Effector memory CD4-positive, alpha-beta T cell (primary cell): ENCODE data around the gene NCOR2.

ENCODE experiments used
- DNase-seq, 3 donors: peaks; one replicate each; pipeline ENCODE4 v3.0.0-alpha.2; 2020
- H3K27ac ChIP-seq: 2 replicates; pipeline ENCODE4 v1.7.0; 2013; ENCODE audit warnings: mild to moderate bottlenecking, low read length, moderate library complexity; ENCODE audit not compliant: insufficient read depth, poor library complexity, severe bottlenecking
- H3K27me3 ChIP-seq: replicated peaks from 2 replicates; pipeline ENCODE4 v1.7.0; 2013; ENCODE audit warnings: mild to moderate bottlenecking, low read length; ENCODE audit not compliant: insufficient read depth, control insufficient read depth, poor library complexity, severe bottlenecking
- H3K36me3 ChIP-seq: 2 replicates; pipeline ENCODE4 v1.7.0; 2013; ENCODE audit warnings: mild to moderate bottlenecking, low read length, moderate library complexity; ENCODE audit not compliant: control insufficient read depth, insufficient read depth
- H3K4me1 ChIP-seq: 2 replicates; pipeline ENCODE4 v1.7.0; 2013; ENCODE audit warnings: low read length, mild to moderate bottlenecking; ENCODE audit not compliant: control insufficient read depth, insufficient read depth, poor library complexity, severe bottlenecking
- H3K4me3 ChIP-seq: 2 replicates; pipeline ENCODE4 v1.7.0; 2013; ENCODE audit warnings: low read length, low read depth, mild to moderate bottlenecking; ENCODE audit not compliant: insufficient read depth, poor library complexity, severe bottlenecking
- H3K9me3 ChIP-seq: 2 replicates; pipeline ENCODE4 v1.7.0; 2013; ENCODE audit warnings: mild to moderate bottlenecking, low read length, moderate library complexity; ENCODE audit not compliant: control insufficient read depth

Gene NCOR2

DNA sequence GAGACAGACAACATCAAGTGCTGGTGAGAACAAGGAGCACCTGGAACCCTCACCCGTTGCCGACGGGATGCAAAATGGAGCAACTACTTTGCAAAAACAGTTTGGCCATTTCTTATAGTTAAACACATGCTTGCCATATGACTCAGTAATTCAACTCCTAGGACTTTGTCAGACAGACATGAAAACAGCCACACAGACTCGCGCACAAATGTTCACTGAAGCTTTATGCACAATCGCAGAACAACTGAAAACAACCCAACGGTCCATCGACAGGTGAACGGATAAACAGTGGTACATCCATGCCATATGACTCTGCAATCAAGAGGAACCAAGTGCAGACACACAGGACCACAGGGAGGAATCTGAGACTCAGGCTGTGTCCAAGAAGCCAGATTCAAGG lies 30.8 kb downstream of the NCOR2 start:
- peaks cover 11% of the 10 kb centered on the region for H3K36me3 ChIP-seq
- H3K9me3 ChIP-seq = no peaks in the 10 kb centered on the region
- no peaks in the 10 kb centered on the region for H3K4me1 ChIP-seq
- no peak overlapping the region for H3K4me3 ChIP-seq
- no peaks in the 10 kb centered on the region for H3K27me3 ChIP-seq
- no peak overlapping the region for H3K27ac ChIP-seq
- no peak for DNase-seq

DNA sequence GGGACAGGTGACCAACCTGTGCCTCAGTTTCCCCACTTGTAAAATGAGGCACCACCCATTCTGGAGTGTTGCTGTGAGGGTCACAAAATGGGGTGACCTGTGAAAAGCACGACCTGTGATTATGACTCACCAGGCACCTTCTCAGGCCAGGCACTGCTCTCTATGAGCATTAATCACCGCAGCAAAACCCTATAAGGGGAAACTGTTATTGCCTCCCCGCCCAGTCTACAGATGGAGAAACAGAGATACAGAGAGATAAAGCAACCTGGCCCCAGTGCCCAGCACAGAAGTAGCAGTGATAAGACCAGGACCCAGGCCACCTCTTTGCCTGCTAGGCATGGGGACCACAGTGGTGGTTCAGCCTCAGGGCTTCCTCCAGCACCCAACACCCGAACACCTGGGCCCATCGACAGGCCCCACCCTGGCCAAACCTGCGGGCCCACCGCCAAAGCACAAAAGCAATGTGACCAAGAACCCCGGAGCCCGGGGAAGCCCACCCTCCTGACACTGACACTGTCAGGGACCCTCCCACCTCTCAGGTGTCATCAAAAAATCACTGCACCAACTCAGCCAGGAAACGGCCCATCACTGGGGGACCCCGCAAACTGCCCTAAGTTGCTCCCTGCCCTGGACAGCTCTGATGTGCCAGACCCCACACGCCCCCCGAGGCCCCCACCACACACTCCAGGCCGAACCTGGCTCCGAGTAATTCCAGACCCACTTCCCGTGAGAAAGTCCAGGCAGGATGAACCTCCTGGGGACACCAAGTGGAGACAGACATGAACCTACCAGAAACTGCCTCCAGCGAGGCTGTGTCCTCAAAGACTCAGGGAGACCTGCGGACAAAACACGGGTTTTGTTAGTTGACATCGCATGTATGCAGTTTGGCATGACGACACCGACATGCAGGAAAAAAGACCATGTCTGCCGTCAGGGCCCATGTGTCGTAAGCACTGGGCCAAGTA lies 32.4 kb downstream of the NCOR2 start:
- Histone ChIP-seq H3K27ac (no peak overlapping the region), H3K36me3 (peaks cover 11% of the 10 kb centered on the region), H3K4me3 (no peak overlapping the region), H3K4me1 (no peaks in the 10 kb centered on the region), H3K27me3 (no peaks in the 10 kb centered on the region), H3K9me3 (no peaks in the 10 kb centered on the region)
- no peak for DNase-seq

DNA sequence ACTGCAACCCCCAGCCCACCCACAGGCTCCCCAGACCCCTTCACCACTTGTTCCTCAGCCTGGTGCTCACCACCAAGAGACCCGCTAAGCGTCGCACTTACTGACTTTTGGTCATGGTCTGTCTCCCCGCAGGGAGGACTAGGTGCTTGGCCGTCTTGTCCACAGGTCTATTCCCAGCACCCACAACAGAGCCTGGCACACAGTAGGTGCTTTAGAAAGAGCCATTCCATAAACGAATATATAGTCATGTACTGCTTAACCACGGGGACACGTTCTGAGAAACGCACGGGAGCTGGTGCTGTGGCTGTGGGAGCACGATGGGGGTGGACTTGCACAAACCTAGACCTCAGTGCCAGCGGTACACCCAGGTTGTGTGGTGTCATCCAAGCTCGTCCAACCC lies 34.0 kb downstream of the NCOR2 start:
- H3K9me3 ChIP-seq = no peaks in the 10 kb centered on the region
- H3K27me3 ChIP-seq = no peaks in the 10 kb centered on the region
- no peak for DNase-seq
- H3K4me1 ChIP-seq = no peaks in the 10 kb centered on the region
- no peak overlapping the region for H3K27ac ChIP-seq
- peaks cover 11% of the 10 kb centered on the region for H3K36me3 ChIP-seq
- H3K4me3 ChIP-seq = no peak overlapping the region

DNA sequence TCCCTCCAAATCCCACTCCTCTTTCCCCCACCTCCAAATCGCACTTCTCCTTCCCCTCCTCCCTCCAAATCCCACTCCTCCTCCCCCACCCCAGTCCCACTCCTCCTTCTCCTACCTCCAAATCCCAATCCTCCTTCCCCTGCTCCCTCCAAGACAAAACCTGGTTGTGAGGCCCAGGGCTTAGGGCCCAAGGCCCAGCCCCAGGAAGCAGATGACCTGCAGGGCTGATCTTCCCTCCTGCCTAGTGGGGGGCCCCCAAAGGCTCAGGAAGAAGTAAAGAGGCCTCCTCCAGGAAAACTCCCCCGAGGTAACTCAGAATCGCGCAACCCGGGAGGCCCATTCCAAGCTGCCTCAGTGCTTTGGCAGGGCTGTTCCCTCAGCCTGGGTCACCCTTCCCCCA lies 34.4 kb downstream of the NCOR2 start:
- Histone ChIP-seq H3K4me1 (no peaks in the 10 kb centered on the region), H3K27ac (no peak overlapping the region), H3K27me3 (no peaks in the 10 kb centered on the region), H3K4me3 (no peak overlapping the region), H3K9me3 (no peaks in the 10 kb centered on the region), H3K36me3 (peaks cover 11% of the 10 kb centered on the region)
- no peak for DNase-seq

DNA sequence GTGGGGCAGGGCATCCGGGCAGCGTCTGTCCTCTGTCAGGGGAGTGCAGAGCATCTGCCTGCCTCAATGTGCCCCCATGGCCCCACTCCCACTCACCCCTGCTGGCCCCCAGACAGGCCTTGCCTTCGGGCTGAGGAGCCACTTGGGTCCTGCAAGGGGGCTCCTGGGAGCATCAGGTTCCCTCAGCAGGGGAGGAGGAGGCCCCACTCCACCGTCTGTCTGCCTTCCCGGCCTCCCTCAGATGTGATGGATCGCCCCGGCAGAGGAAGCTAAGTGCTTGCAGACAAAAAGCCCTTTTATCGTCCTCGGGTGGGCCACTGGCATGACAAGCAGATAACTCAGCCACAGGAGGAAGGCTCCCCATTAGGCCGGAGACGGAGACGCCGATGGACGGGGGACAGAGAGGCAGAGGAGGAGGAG lies 35.1 kb downstream of the NCOR2 start:
- no peak for DNase-seq
- H3K9me3 ChIP-seq = no peaks in the 10 kb centered on the region

DNA sequence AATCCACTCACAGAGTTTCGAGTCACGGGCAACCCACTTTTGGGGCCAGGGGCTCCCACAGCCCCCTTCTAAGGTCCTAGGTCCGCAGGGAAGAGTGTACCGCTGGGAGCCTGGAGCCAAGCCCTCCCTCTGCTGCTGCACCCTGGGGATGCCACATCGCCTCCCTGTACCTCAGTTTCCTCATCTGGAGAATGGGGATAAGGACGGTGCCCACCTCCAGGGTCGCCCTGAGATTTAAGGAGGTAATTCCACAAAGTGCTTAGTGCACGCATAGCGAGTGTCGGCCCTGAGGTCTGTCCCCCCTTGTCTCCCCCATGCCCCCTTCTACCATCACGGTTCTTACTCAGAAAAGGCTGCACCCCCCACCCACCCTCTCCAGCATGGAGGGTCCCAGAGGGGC lies 35.5 kb downstream of the NCOR2 start:
- no peaks in the 10 kb centered on the region for H3K9me3 ChIP-seq
- H3K4me3 ChIP-seq = no peak overlapping the region
- no peaks in the 10 kb centered on the region for H3K27me3 ChIP-seq
- no peak overlapping the region for H3K27ac ChIP-seq
- no peak for DNase-seq
- H3K4me1 ChIP-seq = no peaks in the 10 kb centered on the region
- peaks cover 11% of the 10 kb centered on the region for H3K36me3 ChIP-seq

More for the DNA sequence above, 35.1 kb downstream of the NCOR2 start:
- Histone ChIP-seq H3K27me3 (no peaks in the 10 kb centered on the region), H3K36me3 (peaks cover 11% of the 10 kb centered on the region), H3K4me1 (no peaks in the 10 kb centered on the region), H3K4me3 (no peak overlapping the region), H3K27ac (no peak overlapping the region)

DNA sequence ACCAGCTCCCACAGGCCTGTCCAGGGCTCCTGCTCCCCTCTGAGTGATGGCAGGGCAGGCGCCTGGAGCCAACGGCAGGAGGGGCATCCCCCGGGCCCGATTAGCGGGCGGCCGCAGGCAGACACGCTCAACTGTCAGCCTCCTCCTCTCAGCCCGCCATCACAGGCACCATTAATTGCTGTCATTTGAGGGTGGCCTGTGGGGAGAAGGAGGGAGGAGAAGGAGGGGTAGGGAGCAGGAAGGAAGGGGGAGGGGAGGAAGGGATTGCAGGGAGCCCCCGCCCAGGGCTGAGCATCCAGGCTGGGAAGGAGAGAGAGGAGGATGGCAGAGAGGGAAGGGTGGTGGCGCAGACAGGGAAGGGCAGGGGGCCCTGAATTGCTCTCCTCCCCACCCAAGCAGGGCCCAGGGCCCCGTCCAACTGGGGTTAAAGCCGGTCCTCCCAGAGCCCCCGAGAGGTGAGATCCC lies 36.1 kb downstream of the NCOR2 start:
- H3K4me1 ChIP-seq = no peaks in the 10 kb centered on the region
- no peaks in the 10 kb centered on the region for H3K27me3 ChIP-seq
- H3K9me3 ChIP-seq = no peaks in the 10 kb centered on the region
- peaks cover 11% of the 10 kb centered on the region for H3K36me3 ChIP-seq
- H3K27ac ChIP-seq = no peak overlapping the region
- no peak overlapping the region for H3K4me3 ChIP-seq
- no peak for DNase-seq

DNA sequence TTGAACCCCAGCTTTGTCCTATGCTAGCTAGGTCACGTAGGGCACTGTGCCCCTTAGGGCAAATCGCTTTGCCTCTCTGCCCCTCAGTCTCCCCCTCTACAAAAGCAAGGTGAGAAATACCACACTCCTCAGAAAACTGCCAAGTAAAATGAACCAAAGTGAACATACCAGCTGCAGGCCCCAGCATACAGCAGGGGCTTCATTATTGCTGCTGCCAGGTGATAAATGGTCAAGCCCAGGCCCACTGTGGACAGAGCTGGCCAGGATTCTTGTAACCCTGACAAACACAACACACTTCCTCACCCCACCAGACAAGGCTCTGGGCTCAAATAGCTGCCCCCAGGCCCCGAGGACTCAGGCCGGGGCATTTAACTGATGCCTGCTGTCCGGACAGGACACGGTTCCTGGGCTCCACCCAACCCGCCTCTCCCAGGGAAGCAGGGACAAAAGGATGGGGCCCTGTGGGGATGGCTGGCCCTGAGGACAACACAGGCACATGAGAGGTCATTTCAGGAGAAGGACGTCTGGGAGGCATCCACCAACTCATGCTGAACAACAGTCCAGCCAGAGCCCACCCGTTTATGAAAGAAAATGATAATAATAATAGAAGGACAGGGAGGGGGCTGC lies 36.7 kb downstream of the NCOR2 start:
- Histone ChIP-seq H3K4me1 (no peaks in the 10 kb centered on the region), H3K4me3 (no peak overlapping the region)
- no peak for DNase-seq

DNA sequence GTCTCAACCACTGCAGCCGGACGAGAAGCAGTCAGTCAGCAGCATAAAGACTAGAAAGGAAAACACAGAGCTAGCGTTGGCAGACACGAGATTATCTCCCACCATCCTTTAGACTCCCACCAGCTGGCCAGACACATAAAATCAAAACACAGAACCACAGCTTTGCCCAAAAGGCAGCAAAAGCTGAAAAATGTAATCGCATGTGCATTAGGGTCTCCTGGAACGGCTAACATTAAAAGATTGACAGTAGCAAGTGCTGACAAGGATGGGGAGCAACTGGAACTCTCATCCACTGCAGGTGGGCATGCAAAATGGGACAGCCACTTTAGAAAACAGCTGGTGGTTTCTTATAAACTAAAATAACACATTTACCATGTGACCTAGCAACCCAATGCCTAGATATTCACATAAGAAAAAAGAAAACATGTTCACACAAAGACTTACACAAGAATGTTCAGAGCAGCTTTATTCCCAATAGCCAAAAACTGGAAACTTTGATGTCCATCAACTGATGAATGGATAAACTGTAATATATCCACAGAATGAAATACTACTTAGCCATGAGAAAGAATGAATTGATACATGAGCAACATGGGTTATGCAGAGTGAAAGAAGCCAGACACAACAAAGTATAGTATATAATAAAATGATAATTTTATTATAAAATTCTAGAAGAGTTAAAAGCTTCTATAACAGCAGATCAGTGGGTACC lies 37.7 kb downstream of the NCOR2 start:
- H3K36me3 ChIP-seq = peaks cover 3% of the 10 kb centered on the region
- H3K4me1 ChIP-seq = no peaks in the 10 kb centered on the region
- no peak for DNase-seq
- H3K27ac ChIP-seq = no peak overlapping the region
- H3K27me3 ChIP-seq = no peaks in the 10 kb centered on the region
- H3K9me3 ChIP-seq = no peaks in the 10 kb centered on the region
- no peak overlapping the region for H3K4me3 ChIP-seq

More for the DNA sequence above, 36.7 kb downstream of the NCOR2 start:
- H3K27ac ChIP-seq = no peak overlapping the region
- H3K9me3 ChIP-seq = no peaks in the 10 kb centered on the region
- H3K36me3 ChIP-seq = peaks cover 11% of the 10 kb centered on the region
- no peaks in the 10 kb centered on the region for H3K27me3 ChIP-seq
